ENCODE results near the gene THAP4. TPM values are rescaled to one million over a fixed set of nuclear protein-coding genes. Genes with fewer than 3 reads are reported as not detected.

Gene THAP4
- total and polyA plus RNA-seq, 2 of the 4 experiments (the other 2 are of a cell fraction) = 33.9 to 55.1 TPM

DNA sequence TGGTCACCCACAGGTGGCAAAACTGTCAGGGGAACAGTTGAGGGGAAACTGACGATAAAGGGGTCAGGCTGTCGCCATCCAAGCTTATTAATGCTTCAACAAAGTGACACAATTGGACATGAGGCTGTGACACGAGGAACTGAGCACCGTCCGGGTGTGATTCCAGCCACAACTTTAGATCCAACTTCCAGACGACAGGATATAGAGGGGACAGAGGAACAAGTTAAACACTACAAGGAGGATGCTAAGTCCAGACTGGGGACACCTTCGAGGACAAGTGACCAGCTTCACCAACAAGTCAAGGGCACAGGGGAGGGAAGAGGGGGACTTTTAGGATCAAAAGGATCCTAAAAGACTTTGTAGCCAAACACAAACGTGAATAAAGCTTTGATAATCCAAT lies 54.6 kb downstream of the THAP4 start:
- Histone ChIP-seq H2AFZ (replicated peaks; ENCODE audit: low read length, poor library complexity) (no peak overlapping the region), H3K9me1 (ENCODE audit: insufficient read depth, low read length) (no peaks in the 10 kb centered on the region; the same call in 1 of the 2 replicates), H4K5ac (ENCODE audit: low read depth, low read length) (no peak overlapping the region), H3K4ac (ENCODE audit: low read depth, low read length) (no peak overlapping the region), H3K14ac (replicated peaks; ENCODE audit: low read depth, low read length) (no peak overlapping the region), H3K23ac (ENCODE audit: low read depth, low read length) (no peak overlapping the region), H2BK20ac (ENCODE audit: low read depth, low read length) (no peak overlapping the region), H2AK5ac (ENCODE audit: low read depth, low read length) (no peak overlapping the region), H3K27ac (ENCODE audit: insufficient read depth, low read length) (no peak overlapping the region), H3K79me1 (ENCODE audit: low read depth in 1 of 2, low read length in 2 of 2) (peaks cover 9 to 11% of the 10 kb centered on the region in 2 experiments; a peak in 3 of 4 replicates), H4K20me1 (ENCODE audit: insufficient read depth, low read length) (no peaks in the 10 kb centered on the region; the same call in 1 of the 2 replicates), H3K9me3 (ENCODE audit: control insufficient read depth, insufficient read depth, low read length) (peaks cover 36% of the 10 kb centered on the region), H3K4me2 (ENCODE audit: low read depth, low read length) (no peak overlapping the region), H3K4me1 (ENCODE audit: control insufficient read depth, insufficient read depth, low read length) (peaks cover 5% of the 10 kb centered on the region; the same call in 1 of the 2 replicates), H3K36me3 (ENCODE audit: control insufficient read depth, insufficient read depth, low read length) (peaks cover 42% of the 10 kb centered on the region), H3K18ac (ENCODE audit: low read depth, low read length) (no peak overlapping the region), H2BK5ac (ENCODE audit: low read depth, low read length, poor library complexity, severe bottlenecking) (no peak overlapping the region), H3K4me3 (ENCODE audit: insufficient read depth, low read depth, low read length) (no peak overlapping the region), H3K9ac (ENCODE audit: low read depth, low read length) (no peak overlapping the region), H3K27me3 (ENCODE audit: control insufficient read depth, insufficient read depth, low read length) (no peaks in the 10 kb centered on the region), H4K91ac (ENCODE audit: insufficient read depth, low read depth, low read length) (no peak overlapping the region), H4K8ac (ENCODE audit: low read depth in 2 of 2, low read length in 2 of 2) (no peak overlapping the region), H2BK15ac (ENCODE audit: low read depth, low read length) (no peak overlapping the region), H3K56ac (ENCODE audit: extremely low read depth, insufficient read depth, low read length) (no peak overlapping the region), H2BK120ac (ENCODE audit: low read depth, low read length) (no peak overlapping the region), H2AK9ac (replicated peaks; ENCODE audit: low read depth, low read length, poor library complexity) (no peak overlapping the region)
- dilution Hi-C loops (cut with HindIII; ENCODE audit: low sequenced_read_pairs, unreplicated experiment) (no loop called here), intact Hi-C loops (cut with micrococcal nuclease) (no loop called here), in situ Hi-C loops (cut with MboI; ENCODE audit: low sequenced_read_pairs) (no loop called here)
- TF ChIP-seq NFE2L2 (IDR thresholded peaks at IDR 0.05; ENCODE audit: low read depth, low read length) (no peak), RCOR1 (IDR thresholded peaks at IDR 0.05; ENCODE audit: insufficient replicate concordance, low read length) (no peak), CHD1 (IDR thresholded peaks at IDR 0.05; ENCODE audit: low read depth, low read length) (no peak), MXI1 (IDR thresholded peaks at IDR 0.05; ENCODE audit: borderline replicate concordance, low read depth, low read length) (no peak), FOS (IDR thresholded peaks at IDR 0.05; ENCODE audit: low read depth, low read length) (no peak), BHLHE40 (IDR thresholded peaks at IDR 0.05; ENCODE audit: low read depth, low read length) (no peak), CEBPB (IDR thresholded peaks at IDR 0.05; ENCODE audit: low read depth, low read length) (no peak), POLR2A (IDR thresholded peaks at IDR 0.05; ENCODE audit: low read depth, low read length) (no peak), SMC3 (IDR thresholded peaks at IDR 0.05; ENCODE audit: low read depth, low read length) (no peak), MAFK (IDR thresholded peaks at IDR 0.05; ENCODE audit: low read depth, low read length) (no peak), CTCF (conservative IDR thresholded peaks at IDR 0.05; ENCODE audit: low read depth, low read length) (no peak), MAZ (IDR thresholded peaks at IDR 0.05; ENCODE audit: borderline replicate concordance, low read depth, low read length) (no peak), RFX5 (IDR thresholded peaks at IDR 0.05; ENCODE audit: low read depth, low read length) (no peak)
- TF ChIP-seq, protein P1, sequence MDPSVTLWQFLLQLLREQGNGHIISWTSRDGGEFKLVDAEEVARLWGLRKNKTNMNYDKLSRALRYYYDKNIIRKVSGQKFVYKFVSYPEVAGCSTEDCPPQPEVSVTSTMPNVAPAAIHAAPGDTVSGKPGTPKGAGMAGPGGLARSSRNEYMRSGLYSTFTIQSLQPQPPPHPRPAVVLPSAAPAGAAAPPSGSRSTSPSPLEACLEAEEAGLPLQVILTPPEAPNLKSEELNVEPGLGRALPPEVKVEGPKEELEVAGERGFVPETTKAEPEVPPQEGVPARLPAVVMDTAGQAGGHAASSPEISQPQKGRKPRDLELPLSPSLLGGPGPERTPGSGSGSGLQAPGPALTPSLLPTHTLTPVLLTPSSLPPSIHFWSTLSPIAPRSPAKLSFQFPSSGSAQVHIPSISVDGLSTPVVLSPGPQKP (IDR thresholded peaks at IDR 0.05; ENCODE audit: borderline replicate concordance, low read depth, low read length) = no peak
- TF ChIP-seq, protein P2, sequence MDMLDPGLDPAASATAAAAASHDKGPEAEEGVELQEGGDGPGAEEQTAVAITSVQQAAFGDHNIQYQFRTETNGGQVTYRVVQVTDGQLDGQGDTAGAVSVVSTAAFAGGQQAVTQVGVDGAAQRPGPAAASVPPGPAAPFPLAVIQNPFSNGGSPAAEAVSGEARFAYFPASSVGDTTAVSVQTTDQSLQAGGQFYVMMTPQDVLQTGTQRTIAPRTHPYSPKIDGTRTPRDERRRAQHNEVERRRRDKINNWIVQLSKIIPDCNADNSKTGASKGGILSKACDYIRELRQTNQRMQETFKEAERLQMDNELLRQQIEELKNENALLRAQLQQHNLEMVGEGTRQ (IDR thresholded peaks at IDR 0.05; ENCODE audit: low read depth, low read length) = no peak
- no TSS peak for BruUV-seq (replicated peaks)
- POLR2A ChIA-PET (ENCODE audit: unreplicated experiment) = no interaction called here
- 90% methylated on average over 2 of the region's 8 CpGs; no CpG with 5 or more reads in 1 of the 2 experiments for WGBS, 2 experiments (ENCODE audit: extremely low coverage in 2 of 2, insufficient read length in 1 of 2)
- ATAC-seq (ENCODE audit: low read depth) = no peak
- DNase-seq = no peak
- CTCF ChIA-PET = no interaction called here
